Neural cell (in vitro differentiated cells): Measurements from ENCODE around the gene PDGFB.

Source experiments
- MXI1 ChIP-seq: fragments of 450-650 bp; conservative IDR thresholded peaks from 2 replicates; pipeline ENCODE4 v1.6.1; 2014; ENCODE audit warnings: antibody characterized with exemption, mild to moderate bottlenecking; ENCODE audit not compliant: poor library complexity, severe bottlenecking
- TF ChIP-seq, protein P1 (sequence below): fragments of 450-650 bp; IDR thresholded peaks from 2 replicates; pipeline ENCODE4 v1.5.1; 2014; ENCODE audit warnings: antibody characterized with exemption, mild to moderate bottlenecking, moderate library complexity; ENCODE audit not compliant: poor library complexity, severe bottlenecking

DNA sequence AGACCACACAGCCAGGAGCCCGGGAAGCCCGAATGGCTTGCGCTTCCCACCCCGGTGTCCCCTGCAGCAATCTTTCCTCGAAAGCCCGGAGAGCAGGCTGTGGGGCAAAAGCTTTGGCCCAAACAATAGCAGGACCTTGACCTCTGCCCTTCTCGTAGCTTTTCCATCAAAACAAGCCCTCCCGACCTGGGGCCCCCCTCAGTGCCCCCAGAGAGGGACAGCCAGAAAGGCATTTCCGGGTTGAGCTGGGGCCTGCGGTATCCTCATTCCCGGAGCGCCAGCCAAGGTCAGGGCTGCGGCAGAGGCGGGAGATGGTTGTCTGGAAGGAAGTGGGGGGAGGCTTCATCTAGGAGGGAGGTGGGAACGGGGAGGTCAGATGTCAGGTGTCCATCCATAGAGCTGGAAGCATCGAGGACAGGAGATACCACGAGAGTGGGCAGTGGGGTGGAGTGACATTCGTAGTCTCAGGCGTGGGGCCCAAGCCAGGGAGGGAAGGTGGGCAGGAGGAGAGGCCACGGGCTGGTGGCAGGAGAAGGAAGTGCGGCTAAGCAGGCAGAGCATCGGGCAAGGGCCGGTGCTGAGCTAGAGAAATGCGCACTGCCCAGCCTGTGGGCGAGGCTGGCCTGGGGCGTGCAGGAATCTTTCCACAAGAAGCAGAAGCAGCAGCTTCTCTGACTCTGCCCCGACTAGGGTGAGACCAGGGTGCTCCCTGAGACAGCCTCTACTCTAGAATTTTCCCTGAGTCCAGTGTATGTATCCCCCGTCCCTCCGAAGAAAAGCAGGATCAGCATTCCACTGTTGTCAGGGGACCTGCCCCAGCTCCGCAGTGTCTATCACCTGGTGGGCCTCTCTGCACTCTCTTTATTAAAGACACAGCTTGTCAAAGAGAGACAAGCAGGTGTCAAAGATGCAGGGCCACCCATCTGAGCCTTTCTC is 14.3 kb downstream of the PDGFB start:
- TF ChIP-seq, protein P1, sequence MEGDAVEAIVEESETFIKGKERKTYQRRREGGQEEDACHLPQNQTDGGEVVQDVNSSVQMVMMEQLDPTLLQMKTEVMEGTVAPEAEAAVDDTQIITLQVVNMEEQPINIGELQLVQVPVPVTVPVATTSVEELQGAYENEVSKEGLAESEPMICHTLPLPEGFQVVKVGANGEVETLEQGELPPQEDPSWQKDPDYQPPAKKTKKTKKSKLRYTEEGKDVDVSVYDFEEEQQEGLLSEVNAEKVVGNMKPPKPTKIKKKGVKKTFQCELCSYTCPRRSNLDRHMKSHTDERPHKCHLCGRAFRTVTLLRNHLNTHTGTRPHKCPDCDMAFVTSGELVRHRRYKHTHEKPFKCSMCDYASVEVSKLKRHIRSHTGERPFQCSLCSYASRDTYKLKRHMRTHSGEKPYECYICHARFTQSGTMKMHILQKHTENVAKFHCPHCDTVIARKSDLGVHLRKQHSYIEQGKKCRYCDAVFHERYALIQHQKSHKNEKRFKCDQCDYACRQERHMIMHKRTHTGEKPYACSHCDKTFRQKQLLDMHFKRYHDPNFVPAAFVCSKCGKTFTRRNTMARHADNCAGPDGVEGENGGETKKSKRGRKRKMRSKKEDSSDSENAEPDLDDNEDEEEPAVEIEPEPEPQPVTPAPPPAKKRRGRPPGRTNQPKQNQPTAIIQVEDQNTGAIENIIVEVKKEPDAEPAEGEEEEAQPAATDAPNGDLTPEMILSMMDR: no peak
- no peak for TF ChIP-seq MXI1
